Parathyroid adenoma (tissue), 2 donors: ENCODE results near the gene MS4A6E.

Source experiments
- H2AFZ ChIP-seq: fragments of 300-600 bp; sonication (generic); one replicate; pipeline ENCODE4 v1.7.0; 2017; ENCODE audit warnings: antibody characterized with exemption, mild to moderate bottlenecking
- H3K27ac ChIP-seq: fragments of 300-600 bp; sonication (generic); one replicate; pipeline ENCODE4 v1.7.0; 2017
- H3K27me3 ChIP-seq: fragments of 300-600 bp; sonication (generic); one replicate; pipeline ENCODE4 v1.7.0; 2017; ENCODE audit warnings: low read length; ENCODE audit not compliant: control insufficient read depth, insufficient read depth
- H3K36me3 ChIP-seq: fragments of 300-600 bp; sonication (generic); one replicate; pipeline ENCODE4 v1.7.0; 2017; ENCODE audit warnings: low read length; ENCODE audit not compliant: control insufficient read depth, insufficient read depth
- H3K4me1 ChIP-seq: fragments of 300-600 bp; sonication (generic); one replicate; pipeline ENCODE4 v1.7.0; 2017; ENCODE audit warnings: control low read depth
- H3K4me2 ChIP-seq: fragments of 300-600 bp; sonication (generic); one replicate; pipeline ENCODE4 v1.7.0; 2017; ENCODE audit warnings: low read length
- H3K4me3 ChIP-seq: fragments of 300-600 bp; sonication (generic); one replicate; pipeline ENCODE4 v1.7.0; 2017; ENCODE audit warnings: low read depth, low read length
- H3K79me2 ChIP-seq: fragments of 300-600 bp; sonication (generic); one replicate; pipeline ENCODE4 v1.7.0; 2017; ENCODE audit warnings: control low read depth
- H3K9ac ChIP-seq: fragments of 300-600 bp; sonication (generic); one replicate; pipeline ENCODE4 v1.7.0; 2017; ENCODE audit warnings: mild to moderate bottlenecking
- H3K9me3 ChIP-seq: fragments of 300-600 bp; sonication (generic); one replicate; pipeline ENCODE4 v1.7.0; 2017; ENCODE audit warnings: low read length; ENCODE audit not compliant: control insufficient read depth
- TF ChIP-seq, protein P1 (sequence below): fragments of 300-600 bp; sonication (generic); IDR thresholded peaks from one replicate; pipeline ENCODE4 v1.7.0; 2017; ENCODE audit warnings: antibody characterized with exemption, mild to moderate bottlenecking
- donor health status: primary hyperparathyroidism.

The MS4A6E gene

DNA sequence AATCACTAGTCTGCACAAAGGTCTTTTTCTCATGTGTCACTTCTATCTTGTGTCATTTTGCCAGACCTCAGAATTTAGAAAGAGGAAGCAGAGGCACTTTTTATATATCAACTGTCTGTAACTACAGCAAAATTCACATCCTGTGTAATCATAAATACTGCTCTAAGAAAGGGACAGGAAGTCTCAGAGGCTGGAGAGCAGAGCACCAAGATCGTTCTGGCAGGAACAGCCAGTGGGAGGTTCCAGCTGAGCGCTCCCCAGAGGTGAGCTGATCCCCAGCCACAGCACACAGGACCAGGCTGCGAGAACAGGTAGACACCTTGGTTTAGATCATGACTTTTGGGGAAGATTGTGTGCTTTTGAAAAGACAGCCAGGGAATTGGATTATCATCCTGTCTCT lies 51.3 kb downstream of the MS4A6E start, which contains the start of gene MS4A7:
Gene MS4A7 (plus strand): TSS at position 179 of the 400 bp plus-strand sequence. CDS start 4,610 bp downstream, outside the sequence.
- Histone ChIP-seq H3K27ac (peak within 1 kb of the TSS; percentile 39), H3K36me3 (no peaks in the 10 kb centered on the region), H3K4me1 (no peaks in the 10 kb centered on the region), H3K27me3 (no peaks in the 10 kb centered on the region), H3K79me2 (no peaks in the 10 kb centered on the region), H3K9me3 (no peaks in the 10 kb centered on the region), H3K4me3 (no peak within 1 kb of the TSS), H3K9ac (no peak within 1 kb of the TSS), H2AFZ (no peak within 1 kb of the TSS), H3K4me2 (no peak within 1 kb of the TSS)
- TF ChIP-seq, protein P1, sequence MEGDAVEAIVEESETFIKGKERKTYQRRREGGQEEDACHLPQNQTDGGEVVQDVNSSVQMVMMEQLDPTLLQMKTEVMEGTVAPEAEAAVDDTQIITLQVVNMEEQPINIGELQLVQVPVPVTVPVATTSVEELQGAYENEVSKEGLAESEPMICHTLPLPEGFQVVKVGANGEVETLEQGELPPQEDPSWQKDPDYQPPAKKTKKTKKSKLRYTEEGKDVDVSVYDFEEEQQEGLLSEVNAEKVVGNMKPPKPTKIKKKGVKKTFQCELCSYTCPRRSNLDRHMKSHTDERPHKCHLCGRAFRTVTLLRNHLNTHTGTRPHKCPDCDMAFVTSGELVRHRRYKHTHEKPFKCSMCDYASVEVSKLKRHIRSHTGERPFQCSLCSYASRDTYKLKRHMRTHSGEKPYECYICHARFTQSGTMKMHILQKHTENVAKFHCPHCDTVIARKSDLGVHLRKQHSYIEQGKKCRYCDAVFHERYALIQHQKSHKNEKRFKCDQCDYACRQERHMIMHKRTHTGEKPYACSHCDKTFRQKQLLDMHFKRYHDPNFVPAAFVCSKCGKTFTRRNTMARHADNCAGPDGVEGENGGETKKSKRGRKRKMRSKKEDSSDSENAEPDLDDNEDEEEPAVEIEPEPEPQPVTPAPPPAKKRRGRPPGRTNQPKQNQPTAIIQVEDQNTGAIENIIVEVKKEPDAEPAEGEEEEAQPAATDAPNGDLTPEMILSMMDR = no peak

DNA sequence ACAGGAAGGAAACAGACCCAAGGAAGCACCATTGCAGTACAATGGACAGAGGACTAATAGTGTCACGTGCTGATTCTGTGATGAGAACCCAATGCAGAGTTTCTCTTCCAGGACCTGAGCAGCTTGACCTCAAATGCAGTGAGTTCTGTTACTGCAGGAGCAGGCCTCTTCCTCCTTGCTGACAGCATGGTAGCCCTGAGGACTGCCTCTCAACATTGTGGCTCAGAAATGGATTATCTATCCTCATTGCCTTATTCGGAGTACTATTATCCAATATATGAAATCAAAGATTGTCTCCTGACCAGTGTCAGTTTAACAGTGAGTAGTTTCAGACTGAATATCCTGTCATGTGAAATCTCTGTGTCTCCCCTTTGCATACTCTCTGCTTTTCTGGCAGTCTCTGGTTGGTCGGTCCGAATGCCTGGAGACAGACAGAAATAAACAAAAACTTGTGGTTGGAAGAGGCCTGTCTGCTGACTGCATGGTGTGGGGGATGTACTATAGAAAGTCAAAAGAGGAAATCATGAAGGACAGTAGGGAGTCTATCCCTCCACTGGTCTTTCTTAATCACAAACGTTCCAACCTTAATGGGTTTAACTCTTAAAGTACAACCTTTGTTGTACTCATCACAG lies 62.3 kb downstream of the MS4A6E start:
- Histone ChIP-seq H3K9me3 (no peaks in the 10 kb centered on the region), H3K27ac (no peak overlapping the region), H3K9ac (no peak overlapping the region), H2AFZ (no peak overlapping the region), H3K36me3 (no peaks in the 10 kb centered on the region), H3K4me1 (no peaks in the 10 kb centered on the region), H3K4me2 (no peak overlapping the region), H3K79me2 (no peaks in the 10 kb centered on the region), H3K4me3 (no peak overlapping the region), H3K27me3 (no peaks in the 10 kb centered on the region)
- TF ChIP-seq, protein P1 = no peak

DNA sequence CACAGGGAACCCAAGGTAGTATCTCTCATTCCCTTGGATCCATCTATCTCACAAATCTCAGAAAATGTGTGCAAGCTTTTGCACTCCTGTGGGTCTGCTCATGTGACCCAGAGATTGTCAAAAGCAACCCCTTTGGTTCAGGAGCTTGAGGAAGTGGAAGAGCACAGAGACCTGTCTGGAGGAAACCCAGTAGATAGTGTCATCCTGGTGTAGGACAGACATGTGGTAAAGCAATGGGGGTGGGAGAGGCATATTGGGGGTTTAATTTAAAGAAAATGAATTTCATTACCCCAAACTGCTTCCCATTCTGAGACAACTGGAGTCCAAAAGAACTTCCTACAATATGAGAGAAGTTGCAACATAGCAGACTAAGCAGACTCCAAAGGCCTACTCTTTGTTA lies 63.4 kb downstream of the MS4A6E start:
- H3K9ac ChIP-seq = no peak overlapping the region
- H3K27me3 ChIP-seq = no peaks in the 10 kb centered on the region
- H3K4me1 ChIP-seq = no peaks in the 10 kb centered on the region
- no peak overlapping the region for H3K4me2 ChIP-seq
- TF ChIP-seq, protein P1 = no peak
- H3K4me3 ChIP-seq = no peak overlapping the region
- no peaks in the 10 kb centered on the region for H3K9me3 ChIP-seq
- no peak overlapping the region for H3K27ac ChIP-seq
- H3K79me2 ChIP-seq = no peaks in the 10 kb centered on the region
- no peaks in the 10 kb centered on the region for H3K36me3 ChIP-seq
- no peak overlapping the region for H2AFZ ChIP-seq
